Liver (tissue), 9 donors: ENCODE data around the gene GALC. TPM values are rescaled to one million over a fixed set of nuclear protein-coding genes. Genes with fewer than 3 reads are reported as not detected.

Source experiments
- DNase-seq: peaks from one replicate; pipeline ENCODE4 v3.0.0-alpha.2; 2017; ENCODE audit warnings: low spot score
- H3K27ac ChIP-seq, 2 donors: one replicate each; pipeline ENCODE4 v1.7.0; 2013; ENCODE audit warnings: inconsistent platforms in 2 of 2, low read length in 2 of 2, control low read depth in 1 of 2, low read depth in 1 of 2, mild to moderate bottlenecking in 1 of 2
- H3K27me3 ChIP-seq, 4 donors: one replicate each; pipeline versions ENCODE4 v1.6.1 to v1.7.0; 2013; ENCODE audit warnings: low read length in 3 of 4, inconsistent platforms in 1 of 4, mild to moderate bottlenecking in 1 of 4, moderate library complexity in 1 of 4; ENCODE audit not compliant: control insufficient read depth in 4 of 4, insufficient read depth in 4 of 4
- H3K36me3 ChIP-seq, 4 donors: one replicate each; pipeline versions ENCODE4 v1.6.1 to v1.7.0; 2013; ENCODE audit warnings: low read length in 3 of 4, mild to moderate bottlenecking in 3 of 4, low read depth in 1 of 4, moderate library complexity in 1 of 4; ENCODE audit not compliant: control insufficient read depth in 4 of 4, insufficient read depth in 3 of 4
- H3K4me1 ChIP-seq, 4 donors: one replicate each; pipeline versions ENCODE4 v1.6.1 to v1.7.0; 2013; ENCODE audit warnings: low read length in 3 of 4, mild to moderate bottlenecking in 3 of 4, moderate library complexity in 1 of 4; ENCODE audit not compliant: control insufficient read depth in 4 of 4, insufficient read depth in 4 of 4
- H3K4me3 ChIP-seq, 3 donors: one replicate each; pipeline versions ENCODE4 v1.6.1 to v1.7.0; 2013; ENCODE audit warnings: low read length in 3 of 3, control low read depth in 1 of 3, low read depth in 1 of 3, mild to moderate bottlenecking in 1 of 3
- H3K9ac ChIP-seq, 2 donors: one replicate each; pipeline ENCODE4 v1.7.0; 2013; ENCODE audit warnings: low read length in 2 of 2, mild to moderate bottlenecking in 2 of 2, moderate library complexity in 2 of 2, control low read depth in 1 of 2, low read depth in 1 of 2
- H3K9me3 ChIP-seq, 4 donors: one replicate each; pipeline versions ENCODE4 v1.6.1 to v1.7.0; 2013; ENCODE audit warnings: low read length in 3 of 4; ENCODE audit not compliant: control insufficient read depth in 4 of 4
- CTCF ChIP-seq: fragments of 150-350 bp; IDR thresholded peaks from 2 replicates; pipeline ENCODE4 v1.5.1; 2017; ENCODE audit warnings: improper control_type of control experiment, low read depth, low read length; ENCODE audit not compliant: missing input control
- EGR1 ChIP-seq, 2 donors: IDR thresholded peaks; 2 replicates each; pipeline ENCODE4 v1.6.1; 2016 to 2018; ENCODE audit warnings: antibody characterized with exemption in 2 of 2, low read depth in 2 of 2
- FOXA1 ChIP-seq: IDR thresholded peaks from 2 replicates; pipeline ENCODE4 v1.6.1; 2016; ENCODE audit warnings: antibody characterized with exemption
- FOXA2 ChIP-seq: IDR thresholded peaks from 2 replicates; pipeline ENCODE4 v1.6.1; 2016; ENCODE audit warnings: antibody characterized with exemption
- GABPA ChIP-seq, 2 donors: IDR thresholded peaks in 1 of 2; conservative IDR thresholded peaks in 1 of 2; 2 replicates each; pipeline ENCODE4 v1.6.1; 2016; ENCODE audit warnings: antibody characterized with exemption in 2 of 2, mild to moderate bottlenecking in 1 of 2, moderate library complexity in 1 of 2
- HNF4A ChIP-seq, 2 donors: conservative IDR thresholded peaks; 2 replicates each; pipeline ENCODE4 v1.6.1; 2016; ENCODE audit warnings: antibody characterized with exemption in 2 of 2, mild to moderate bottlenecking in 2 of 2
- HNF4G ChIP-seq: IDR thresholded peaks from 2 replicates; pipeline ENCODE4 v1.6.1; 2016; ENCODE audit warnings: antibody characterized with exemption
- JUND ChIP-seq, 2 donors: IDR thresholded peaks; 2 replicates each; pipeline ENCODE4 v1.6.1; 2016; ENCODE audit warnings: antibody characterized with exemption in 2 of 2
- MAX ChIP-seq: IDR thresholded peaks from 2 replicates; pipeline ENCODE4 v1.6.1; 2016; ENCODE audit warnings: antibody characterized with exemption
- NR2F2 ChIP-seq: IDR thresholded peaks from 2 replicates; pipeline ENCODE4 v1.6.1; 2016; ENCODE audit warnings: antibody characterized with exemption
- RAD21 ChIP-seq, 2 donors: IDR thresholded peaks; 2 replicates each; pipeline ENCODE4 v1.6.1; 2016; ENCODE audit warnings: antibody characterized with exemption in 2 of 2, mild to moderate bottlenecking in 2 of 2
- RXRA ChIP-seq, 2 donors: IDR thresholded peaks; 2 replicates each; pipeline ENCODE4 v1.6.1; 2017 to 2018; ENCODE audit warnings: antibody characterized with exemption in 2 of 2, mild to moderate bottlenecking in 1 of 2
- SP1 ChIP-seq: IDR thresholded peaks from 2 replicates; pipeline ENCODE4 v1.6.1; 2018; ENCODE audit warnings: antibody characterized with exemption, mild to moderate bottlenecking
- TAF1 ChIP-seq: conservative IDR thresholded peaks from 2 replicates; pipeline ENCODE4 v1.6.1; 2016; ENCODE audit warnings: antibody characterized with exemption, mild to moderate bottlenecking
- YY1 ChIP-seq: IDR thresholded peaks from 2 replicates; pipeline ENCODE4 v1.6.1; 2016; ENCODE audit warnings: antibody characterized with exemption, mild to moderate bottlenecking
- WGBS: extraction: QIAGEN DNeasy Blood & Tissue Kit; methylation state at CpG from one replicate; pipeline ENCODE4 v1.1.7; 2013; 5-methylcytosine and 5-hydroxymethylcytosine counted together
- polyA plus RNA-seq, 2 donors: library from polyadenylated mRNA; stranded (reverse) in 1 of 2; unstranded in 1 of 2; fragments of 200-250 nt in 1 of 2; fragments of >200 nt in 1 of 2; fragmentation: Nextera tagmentation in 1 of 2; extraction: Ambion mirVana in 1 of 2; gene quantifications; one replicate each; pipeline versions ENCODE4 v1.2.1 to v1.2.3, GENCODE V29; 2013 to 2015
- total RNA-seq, 2 donors: library from RNA; depleted of rRNA; stranded (reverse); fragments of >200 nt; gene quantifications; one replicate each; pipeline ENCODE4 v1.2.3, GENCODE V29; 2014
- TF ChIP-seq, protein P1 (sequence below): IDR thresholded peaks from 2 replicates; pipeline ENCODE4 v1.6.1; 2016; ENCODE audit warnings: antibody characterized with exemption
- TF ChIP-seq, protein P2 (sequence below): IDR thresholded peaks from 2 replicates; pipeline ENCODE4 v1.6.1; 2016; ENCODE audit warnings: antibody characterized with exemption
- TF ChIP-seq, protein P3 (sequence below): IDR thresholded peaks from 2 replicates; pipeline ENCODE4 v1.6.1; 2016; ENCODE audit warnings: antibody characterized with exemption, mild to moderate bottlenecking
- donor health status: healthy.
- donor health status: healthy.
- donor health status: healthy.
- donor health status: healthy.
- donor health status: healthy.

GALC gene
- total and polyA plus RNA-seq, 4 donors, result 2.8 to 20.8 (median 12.1) TPM

DNA sequence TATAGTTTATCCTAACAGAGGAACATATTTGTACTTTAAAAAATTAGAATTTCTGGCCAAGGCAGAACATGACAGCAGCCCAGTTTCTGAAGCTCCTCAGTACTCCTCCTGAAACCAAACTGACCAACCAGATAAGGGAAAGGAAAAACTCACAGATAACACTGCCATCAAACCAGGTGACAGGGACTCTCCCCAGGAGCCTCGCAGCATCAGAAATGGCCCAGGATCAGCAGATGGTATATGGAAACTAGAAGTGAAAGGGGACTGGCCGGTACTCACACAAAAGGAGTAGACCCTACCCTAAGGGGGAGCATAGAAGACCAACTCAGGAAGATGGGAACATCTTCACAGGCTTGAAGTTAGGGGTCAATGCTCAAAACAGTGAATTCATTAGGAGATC is 22.0 kb downstream of the GALC start:
- TF ChIP-seq CTCF (no peak), GABPA (IDR thresholded peaks at IDR 0.05 in 1 of 2, conservative IDR thresholded peaks at IDR 0.05 in 1 of 2) (no peak)
- 69% methylated on average over 2 of the region's 2 CpGs for WGBS
- Histone ChIP-seq H3K4me3 (no peak overlapping the region), H3K36me3 (peaks cover 0 to 5% (median 2%) of the 10 kb centered on the region in 4 donors), H3K27me3 (no peaks in the 10 kb centered on the region), H3K4me1 (no peaks in the 10 kb centered on the region), H3K27ac (no peak overlapping the region), H3K9ac (no peak overlapping the region), H3K9me3 (no peaks in the 10 kb centered on the region)
- no peak for DNase-seq

DNA sequence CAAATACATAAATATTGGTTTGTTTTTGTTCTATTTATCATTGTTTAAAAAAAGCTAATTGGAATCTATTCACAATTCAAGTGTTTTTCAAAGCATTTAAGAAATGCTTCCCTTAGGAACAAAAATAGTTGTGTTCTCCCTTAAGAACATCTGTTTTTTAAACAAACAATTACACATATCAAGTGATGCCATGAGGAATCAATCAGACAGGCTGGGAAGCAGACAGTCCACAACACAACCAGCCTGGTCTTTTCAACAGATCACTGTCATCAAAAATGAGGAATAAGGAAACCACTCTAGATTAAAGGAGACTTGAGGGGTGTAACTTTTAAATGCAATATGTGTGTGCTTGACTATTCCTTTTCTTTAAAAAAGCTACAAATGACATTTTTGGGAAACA is 25.5 kb downstream of the GALC start:
- Histone ChIP-seq H3K27me3 (no peaks in the 10 kb centered on the region), H3K4me1 (no peaks in the 10 kb centered on the region), H3K9me3 (no peaks in the 10 kb centered on the region), H3K4me3 (no peak overlapping the region), H3K9ac (no peak overlapping the region), H3K27ac (no peak overlapping the region), H3K36me3 (peaks cover 0 to 6% (median 5%) of the 10 kb centered on the region in 4 donors)
- DNase-seq, result no peak
- TF ChIP-seq TAF1, result no peak
- TF ChIP-seq HNF4A (conservative IDR thresholded peaks at IDR 0.05), result no peak
- TF ChIP-seq FOXA2, result no peak
- TF ChIP-seq, protein P1, sequence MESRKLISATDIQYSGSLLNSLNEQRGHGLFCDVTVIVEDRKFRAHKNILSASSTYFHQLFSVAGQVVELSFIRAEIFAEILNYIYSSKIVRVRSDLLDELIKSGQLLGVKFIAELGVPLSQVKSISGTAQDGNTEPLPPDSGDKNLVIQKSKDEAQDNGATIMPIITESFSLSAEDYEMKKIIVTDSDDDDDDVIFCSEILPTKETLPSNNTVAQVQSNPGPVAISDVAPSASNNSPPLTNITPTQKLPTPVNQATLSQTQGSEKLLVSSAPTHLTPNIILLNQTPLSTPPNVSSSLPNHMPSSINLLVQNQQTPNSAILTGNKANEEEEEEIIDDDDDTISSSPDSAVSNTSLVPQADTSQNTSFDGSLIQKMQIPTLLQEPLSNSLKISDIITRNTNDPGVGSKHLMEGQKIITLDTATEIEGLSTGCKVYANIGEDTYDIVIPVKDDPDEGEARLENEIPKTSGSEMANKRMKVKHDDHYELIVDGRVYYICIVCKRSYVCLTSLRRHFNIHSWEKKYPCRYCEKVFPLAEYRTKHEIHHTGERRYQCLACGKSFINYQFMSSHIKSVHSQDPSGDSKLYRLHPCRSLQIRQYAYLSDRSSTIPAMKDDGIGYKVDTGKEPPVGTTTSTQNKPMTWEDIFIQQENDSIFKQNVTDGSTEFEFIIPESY, result no peak
- no peak for TF ChIP-seq EGR1 (IDR thresholded peaks at IDR 0.05; ENCODE audit: low read depth in 2 of 2)
- TF ChIP-seq, protein P2, sequence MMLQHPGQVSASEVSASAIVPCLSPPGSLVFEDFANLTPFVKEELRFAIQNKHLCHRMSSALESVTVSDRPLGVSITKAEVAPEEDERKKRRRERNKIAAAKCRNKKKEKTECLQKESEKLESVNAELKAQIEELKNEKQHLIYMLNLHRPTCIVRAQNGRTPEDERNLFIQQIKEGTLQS, result no peak
- no peak for TF ChIP-seq HNF4G
- no peak for TF ChIP-seq RAD21 (IDR thresholded peaks at IDR 0.05)
- TF ChIP-seq NR2F2, result no peak
- TF ChIP-seq, protein P3, sequence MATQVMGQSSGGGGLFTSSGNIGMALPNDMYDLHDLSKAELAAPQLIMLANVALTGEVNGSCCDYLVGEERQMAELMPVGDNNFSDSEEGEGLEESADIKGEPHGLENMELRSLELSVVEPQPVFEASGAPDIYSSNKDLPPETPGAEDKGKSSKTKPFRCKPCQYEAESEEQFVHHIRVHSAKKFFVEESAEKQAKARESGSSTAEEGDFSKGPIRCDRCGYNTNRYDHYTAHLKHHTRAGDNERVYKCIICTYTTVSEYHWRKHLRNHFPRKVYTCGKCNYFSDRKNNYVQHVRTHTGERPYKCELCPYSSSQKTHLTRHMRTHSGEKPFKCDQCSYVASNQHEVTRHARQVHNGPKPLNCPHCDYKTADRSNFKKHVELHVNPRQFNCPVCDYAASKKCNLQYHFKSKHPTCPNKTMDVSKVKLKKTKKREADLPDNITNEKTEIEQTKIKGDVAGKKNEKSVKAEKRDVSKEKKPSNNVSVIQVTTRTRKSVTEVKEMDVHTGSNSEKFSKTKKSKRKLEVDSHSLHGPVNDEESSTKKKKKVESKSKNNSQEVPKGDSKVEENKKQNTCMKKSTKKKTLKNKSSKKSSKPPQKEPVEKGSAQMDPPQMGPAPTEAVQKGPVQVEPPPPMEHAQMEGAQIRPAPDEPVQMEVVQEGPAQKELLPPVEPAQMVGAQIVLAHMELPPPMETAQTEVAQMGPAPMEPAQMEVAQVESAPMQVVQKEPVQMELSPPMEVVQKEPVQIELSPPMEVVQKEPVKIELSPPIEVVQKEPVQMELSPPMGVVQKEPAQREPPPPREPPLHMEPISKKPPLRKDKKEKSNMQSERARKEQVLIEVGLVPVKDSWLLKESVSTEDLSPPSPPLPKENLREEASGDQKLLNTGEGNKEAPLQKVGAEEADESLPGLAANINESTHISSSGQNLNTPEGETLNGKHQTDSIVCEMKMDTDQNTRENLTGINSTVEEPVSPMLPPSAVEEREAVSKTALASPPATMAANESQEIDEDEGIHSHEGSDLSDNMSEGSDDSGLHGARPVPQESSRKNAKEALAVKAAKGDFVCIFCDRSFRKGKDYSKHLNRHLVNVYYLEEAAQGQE, result no peak
- TF ChIP-seq SP1, result no peak
- TF ChIP-seq MAX, result no peak
- TF ChIP-seq GABPA (IDR thresholded peaks at IDR 0.05 in 1 of 2, conservative IDR thresholded peaks at IDR 0.05 in 1 of 2), result no peak
- no peak for TF ChIP-seq JUND (IDR thresholded peaks at IDR 0.05)
- TF ChIP-seq CTCF, result no peak
- TF ChIP-seq FOXA1, result no peak
- no peak for TF ChIP-seq YY1
- TF ChIP-seq RXRA (IDR thresholded peaks at IDR 0.05), result no peak
